Measurements from ENCODE around the gene AP3B1.

The AP3B1 gene

DNA sequence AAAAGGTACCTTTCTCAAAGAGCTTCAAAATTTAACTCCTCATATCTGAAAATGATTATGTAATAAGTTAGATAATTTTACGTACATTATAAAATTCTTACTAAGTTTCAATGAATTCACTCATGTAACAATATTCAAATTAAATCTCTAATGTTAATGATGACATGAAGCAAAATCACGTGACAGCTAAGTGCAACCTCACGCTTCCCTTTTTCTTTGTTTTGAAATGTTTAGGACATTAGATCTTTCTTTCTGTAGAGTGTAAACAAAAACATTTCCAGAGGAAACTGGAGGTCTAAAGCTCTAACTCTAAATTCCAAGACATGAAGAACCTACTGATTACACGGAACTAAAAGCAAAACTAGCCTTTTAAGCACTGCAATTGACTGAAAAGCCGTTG, 291.0 kb downstream of the AP3B1 start:
- no peak for DNase-seq (ENCODE audit: extremely low read depth, low read depth)
- no peak overlapping the region for H3K4me3 ChIP-seq (replicated peaks; ENCODE audit: low read depth, low read length)
- TF ChIP-seq, protein P1, sequence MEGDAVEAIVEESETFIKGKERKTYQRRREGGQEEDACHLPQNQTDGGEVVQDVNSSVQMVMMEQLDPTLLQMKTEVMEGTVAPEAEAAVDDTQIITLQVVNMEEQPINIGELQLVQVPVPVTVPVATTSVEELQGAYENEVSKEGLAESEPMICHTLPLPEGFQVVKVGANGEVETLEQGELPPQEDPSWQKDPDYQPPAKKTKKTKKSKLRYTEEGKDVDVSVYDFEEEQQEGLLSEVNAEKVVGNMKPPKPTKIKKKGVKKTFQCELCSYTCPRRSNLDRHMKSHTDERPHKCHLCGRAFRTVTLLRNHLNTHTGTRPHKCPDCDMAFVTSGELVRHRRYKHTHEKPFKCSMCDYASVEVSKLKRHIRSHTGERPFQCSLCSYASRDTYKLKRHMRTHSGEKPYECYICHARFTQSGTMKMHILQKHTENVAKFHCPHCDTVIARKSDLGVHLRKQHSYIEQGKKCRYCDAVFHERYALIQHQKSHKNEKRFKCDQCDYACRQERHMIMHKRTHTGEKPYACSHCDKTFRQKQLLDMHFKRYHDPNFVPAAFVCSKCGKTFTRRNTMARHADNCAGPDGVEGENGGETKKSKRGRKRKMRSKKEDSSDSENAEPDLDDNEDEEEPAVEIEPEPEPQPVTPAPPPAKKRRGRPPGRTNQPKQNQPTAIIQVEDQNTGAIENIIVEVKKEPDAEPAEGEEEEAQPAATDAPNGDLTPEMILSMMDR (IDR thresholded peaks at IDR 0.05; ENCODE audit: low read depth, low read length, missing control alignments), result no peak

DNA sequence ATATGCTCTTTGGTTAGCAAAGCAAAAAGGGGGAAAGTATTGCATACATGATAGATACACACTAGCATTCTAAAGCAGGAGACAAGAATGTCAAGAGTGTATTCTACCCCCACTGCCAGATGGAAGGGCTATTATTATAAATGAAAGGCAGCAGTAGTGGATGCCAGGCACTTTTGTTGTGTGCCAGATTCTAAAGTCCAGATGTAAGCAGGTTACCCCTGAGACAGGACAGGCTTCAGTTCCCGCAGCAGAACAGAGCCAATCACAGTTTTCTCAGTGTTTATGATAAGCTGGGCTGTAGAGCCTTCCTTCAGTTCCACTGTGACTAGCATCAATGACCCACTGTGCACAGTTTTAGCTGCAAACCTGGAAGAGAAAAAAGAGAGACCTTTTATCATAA, 291.8 kb downstream of the AP3B1 start:
- H3K4me3 ChIP-seq (replicated peaks; ENCODE audit: low read depth, low read length), result no peak overlapping the region
- TF ChIP-seq, protein P1 (IDR thresholded peaks at IDR 0.05; ENCODE audit: low read depth, low read length, missing control alignments), result no peak
- DNase-seq (ENCODE audit: extremely low read depth, low read depth), result no peak

DNA sequence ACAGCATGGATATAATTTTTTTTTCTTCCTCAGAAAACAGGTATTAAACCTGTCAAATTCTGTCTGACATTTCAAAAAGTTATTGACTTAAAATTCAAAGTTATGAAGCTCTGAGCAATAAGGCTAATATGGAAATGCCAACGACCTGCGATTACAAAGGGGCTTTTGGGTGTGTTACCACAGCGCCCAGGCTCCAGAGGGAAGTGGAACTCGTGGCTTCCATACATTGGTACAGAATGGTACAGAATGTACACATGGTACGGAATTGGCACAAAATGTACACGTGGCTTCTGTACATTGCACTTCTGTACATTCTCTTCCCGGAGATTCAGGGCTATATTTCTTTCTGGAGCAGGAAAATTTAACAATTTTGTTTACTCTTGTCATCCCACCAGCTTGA, 293.3 kb downstream of the AP3B1 start:
- TF ChIP-seq, protein P1 (IDR thresholded peaks at IDR 0.05; ENCODE audit: low read depth, low read length, missing control alignments), result no peak
- DNase-seq (ENCODE audit: extremely low read depth, low read depth), result no peak
- H3K4me3 ChIP-seq (replicated peaks; ENCODE audit: low read depth, low read length), result no peak overlapping the region

DNA sequence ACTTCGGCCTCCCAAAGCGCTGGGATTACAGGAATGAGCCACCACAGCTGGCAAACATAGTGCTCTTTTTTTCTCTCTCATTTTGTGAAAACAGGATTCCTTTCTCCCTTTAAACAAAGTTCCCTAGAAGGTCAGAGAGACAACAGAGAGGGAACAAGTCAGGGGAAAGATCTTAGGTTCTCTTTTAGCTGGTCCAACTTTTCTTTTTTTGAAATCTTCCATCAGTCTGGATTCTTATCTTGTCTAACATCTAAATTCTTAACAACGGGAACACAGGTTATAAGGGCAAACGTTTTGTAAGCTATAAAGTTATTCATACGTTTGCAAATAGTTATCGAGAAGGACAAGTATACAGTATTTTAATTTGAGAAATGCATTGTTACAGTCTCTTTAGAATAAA, 294.3 kb downstream of the AP3B1 start:
- no peak for DNase-seq (ENCODE audit: extremely low read depth, low read depth)
- H3K4me3 ChIP-seq (replicated peaks; ENCODE audit: low read depth, low read length), result no peak overlapping the region
- TF ChIP-seq, protein P1 (IDR thresholded peaks at IDR 0.05; ENCODE audit: low read depth, low read length, missing control alignments), result no peak

DNA sequence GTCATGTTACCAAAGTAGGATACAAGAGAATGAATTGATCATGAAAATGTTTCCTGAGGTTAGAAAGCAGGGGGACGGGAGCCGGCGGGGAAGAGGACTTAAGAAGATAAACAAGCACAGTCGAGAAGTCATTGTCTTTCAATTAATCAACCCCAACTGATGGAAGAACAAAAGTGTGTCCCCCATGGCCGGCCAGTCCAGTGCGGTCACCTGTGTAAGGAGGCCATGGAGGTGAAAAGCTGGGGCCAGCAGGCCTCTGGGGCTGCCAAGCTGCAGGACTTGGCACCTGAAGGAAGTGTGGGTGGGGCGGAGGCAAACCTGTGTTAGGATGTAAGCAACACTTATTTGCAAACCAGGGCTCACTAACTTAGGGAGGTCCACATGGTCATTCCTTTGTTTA, 295.1 kb downstream of the AP3B1 start:
- TF ChIP-seq, protein P1 (IDR thresholded peaks at IDR 0.05; ENCODE audit: low read depth, low read length, missing control alignments), result no peak
- DNase-seq (ENCODE audit: extremely low read depth, low read depth), result no peak
- no peak overlapping the region for H3K4me3 ChIP-seq (replicated peaks; ENCODE audit: low read depth, low read length)

DNA sequence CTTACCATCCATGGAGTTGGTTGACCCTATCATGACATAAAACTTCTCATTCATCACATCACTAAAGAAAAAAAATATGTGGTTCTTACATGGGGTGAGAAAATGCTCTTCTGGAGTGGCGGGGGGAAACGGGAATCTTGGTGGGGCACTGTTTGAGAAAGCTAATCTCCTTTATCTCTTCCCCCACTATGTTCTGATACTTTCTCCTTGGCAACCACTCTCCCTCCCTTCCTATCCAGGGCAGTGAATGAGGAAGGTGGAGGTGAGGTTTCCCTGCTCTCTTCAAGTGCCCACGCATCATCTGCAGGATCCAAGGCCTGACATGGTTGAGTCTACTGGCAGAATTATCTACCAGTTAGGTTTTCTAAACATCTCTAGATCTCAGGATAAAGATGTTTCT, 297.6 kb downstream of the AP3B1 start:
- DNase-seq (ENCODE audit: extremely low read depth, low read depth), result no peak
- no peak overlapping the region for H3K4me3 ChIP-seq (replicated peaks; ENCODE audit: low read depth, low read length)
- TF ChIP-seq, protein P1 (IDR thresholded peaks at IDR 0.05; ENCODE audit: low read depth, low read length, missing control alignments), result no peak

DNA sequence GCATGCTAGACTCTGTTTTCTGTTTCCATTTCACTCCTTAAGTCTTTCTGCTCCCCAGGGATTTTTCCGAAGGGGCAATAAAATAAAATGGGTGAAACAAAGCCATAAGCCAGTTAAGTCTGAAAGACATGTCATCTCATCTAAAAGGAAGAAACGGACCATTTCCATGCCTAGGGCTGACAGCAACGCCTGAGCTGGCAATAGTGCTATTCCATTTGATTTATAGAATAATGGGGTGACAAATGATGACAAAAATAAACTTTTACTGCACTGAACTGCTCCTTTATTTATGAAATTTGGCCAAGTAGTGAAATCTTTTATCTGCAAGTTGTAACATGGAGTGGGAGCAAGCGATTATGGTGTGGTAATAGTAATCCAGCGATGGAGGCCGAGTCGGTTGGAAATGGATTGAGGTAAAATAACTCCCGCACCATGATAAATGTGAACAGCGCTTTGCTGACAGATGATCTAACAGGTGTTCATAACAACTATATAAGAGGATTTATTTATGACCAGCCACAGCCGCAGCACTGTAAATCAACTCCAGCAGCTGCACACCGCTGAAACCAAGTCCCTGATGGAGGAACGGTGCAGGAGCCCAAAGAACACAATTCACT, 298.6 kb downstream of the AP3B1 start:
- no peak overlapping the region for H3K4me3 ChIP-seq (replicated peaks; ENCODE audit: low read depth, low read length)
- TF ChIP-seq, protein P1 (IDR thresholded peaks at IDR 0.05; ENCODE audit: low read depth, low read length, missing control alignments), result no peak
- DNase-seq (ENCODE audit: extremely low read depth, low read depth), result no peak

Data from HFF-Myc (cell line).